Keratinocyte (primary cell): Measurements from ENCODE around the gene LY9.

Experiments
- EZH2 ChIP-seq: IDR thresholded peaks from one replicate; pipeline ENCODE4 v1.6.1; 2012; ENCODE audit warnings: inconsistent platforms, mild to moderate bottlenecking, low read length, moderate library complexity
- TF ChIP-seq, protein P1 (sequence below), 3 experiments: IDR thresholded peaks in 1 of 3; conservative IDR thresholded peaks in 1 of 3; optimal IDR thresholded peaks in 1 of 3; 2 replicates in 2 of 3; 3 replicates in 1 of 3; pipeline versions ENCODE3 to v1.5.1; 2011; ENCODE audit warnings: low read length in 3 of 3, mild to moderate bottlenecking in 3 of 3, moderate library complexity in 2 of 3, control low read depth in 1 of 3, inconsistent platforms in 1 of 3; ENCODE audit not compliant: insufficient read depth in 2 of 3; ENCODE audit errors: extremely low read depth in 1 of 3

DNA sequence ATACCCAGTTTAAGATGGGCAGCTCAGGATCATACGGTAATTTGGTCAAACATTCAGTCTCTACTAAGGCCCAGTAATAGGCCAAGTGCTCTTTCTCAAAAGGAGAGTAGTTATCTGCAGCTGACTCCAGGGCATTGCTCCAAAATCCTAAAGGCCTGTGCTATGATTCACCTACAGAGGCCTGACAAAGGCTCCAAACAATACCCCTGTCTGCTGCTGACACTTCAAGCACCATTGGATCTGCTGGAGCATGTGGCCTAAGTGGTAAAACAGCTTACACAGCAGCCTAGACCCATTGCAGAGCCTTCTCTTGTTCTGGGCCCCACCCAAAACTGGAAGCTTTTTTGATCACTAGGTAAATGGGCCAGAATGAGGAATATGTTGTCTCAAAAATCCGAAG lies 34.1 kb upstream of the LY9 start:
- TF ChIP-seq, protein P1, sequence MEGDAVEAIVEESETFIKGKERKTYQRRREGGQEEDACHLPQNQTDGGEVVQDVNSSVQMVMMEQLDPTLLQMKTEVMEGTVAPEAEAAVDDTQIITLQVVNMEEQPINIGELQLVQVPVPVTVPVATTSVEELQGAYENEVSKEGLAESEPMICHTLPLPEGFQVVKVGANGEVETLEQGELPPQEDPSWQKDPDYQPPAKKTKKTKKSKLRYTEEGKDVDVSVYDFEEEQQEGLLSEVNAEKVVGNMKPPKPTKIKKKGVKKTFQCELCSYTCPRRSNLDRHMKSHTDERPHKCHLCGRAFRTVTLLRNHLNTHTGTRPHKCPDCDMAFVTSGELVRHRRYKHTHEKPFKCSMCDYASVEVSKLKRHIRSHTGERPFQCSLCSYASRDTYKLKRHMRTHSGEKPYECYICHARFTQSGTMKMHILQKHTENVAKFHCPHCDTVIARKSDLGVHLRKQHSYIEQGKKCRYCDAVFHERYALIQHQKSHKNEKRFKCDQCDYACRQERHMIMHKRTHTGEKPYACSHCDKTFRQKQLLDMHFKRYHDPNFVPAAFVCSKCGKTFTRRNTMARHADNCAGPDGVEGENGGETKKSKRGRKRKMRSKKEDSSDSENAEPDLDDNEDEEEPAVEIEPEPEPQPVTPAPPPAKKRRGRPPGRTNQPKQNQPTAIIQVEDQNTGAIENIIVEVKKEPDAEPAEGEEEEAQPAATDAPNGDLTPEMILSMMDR (optimal IDR thresholded peaks at IDR 0.05 in 1 of 3, IDR thresholded peaks at IDR 0.05 in 1 of 3, conservative IDR thresholded peaks at IDR 0.05 in 1 of 3; ENCODE audit: extremely low read depth in 1 of 3, insufficient read depth in 2 of 3, low read length in 3 of 3): no peak
- no peak for TF ChIP-seq EZH2
